Vagina (tissue), 2 donors: Measurements from ENCODE around the gene PRR15. TPM values are rescaled to one million over a fixed set of nuclear protein-coding genes. Genes with fewer than 3 reads are reported as not detected.

Source experiments
- DNase-seq, 2 donors: peaks; one replicate each; pipeline ENCODE4 v3.0.0-alpha.2; 2017; ENCODE audit errors: extremely low spot score in 2 of 2
- H3K27ac ChIP-seq: fragments of 200-600 bp; sonication (generic); one replicate; pipeline ENCODE4 v1.5.1; 2019
- H3K27me3 ChIP-seq: fragments of 200-600 bp; sonication (generic); one replicate; pipeline ENCODE4 v1.5.1; 2019
- H3K36me3 ChIP-seq, 2 donors: fragments of 200-600 bp; sonication (generic); one replicate each; pipeline ENCODE4 v1.5.1; 2017 to 2019
- H3K4me1 ChIP-seq: fragments of 200-600 bp; sonication (generic); one replicate; pipeline ENCODE4 v1.5.1; 2019
- H3K4me3 ChIP-seq, 2 donors: fragments of 200-600 bp; sonication (generic); 1 replicate in 1 of 2; 2 replicates in 1 of 2; pipeline ENCODE4 v1.5.1; 2016 to 2019
- H3K9me3 ChIP-seq: fragments of 200-600 bp; sonication (generic); one replicate; pipeline ENCODE4 v1.5.1; 2019
- CTCF ChIP-seq, 3 experiments: fragments of 450-650 bp in 2 of 3; fragments of 200-600 bp in 1 of 3; sonication (generic) in 1 of 3; IDR thresholded peaks; one replicate each; pipeline ENCODE4 v1.5.1; 2017 to 2019; ENCODE audit warnings: antibody characterized with exemption in 3 of 3, mild to moderate bottlenecking in 2 of 3, moderate library complexity in 2 of 3
- POLR2A ChIP-seq, 2 donors: fragments of 450-650 bp; IDR thresholded peaks; one replicate each; pipeline ENCODE4 v1.6.1; 2017; ENCODE audit warnings: antibody characterized with exemption in 2 of 2, mild to moderate bottlenecking in 2 of 2, moderate library complexity in 2 of 2
- POLR2AphosphoS5 ChIP-seq, 2 donors: sonication (generic); formaldehyde crosslinking; IDR thresholded peaks; one replicate each; pipeline ENCODE4 v1.9.0; 2017; ENCODE audit warnings: antibody characterized with exemption in 2 of 2, mild to moderate bottlenecking in 2 of 2, low read depth in 1 of 2; ENCODE audit not compliant: insufficient read depth in 1 of 2
- intact Hi-C: fragments of 100-400 bp; cut with DNase I; formaldehyde crosslinking; loops from one replicate; pipeline ENCODE4 v1.15.1; 2023
- total RNA-seq: library from RNA; depleted of rRNA; stranded (reverse); fragments of >200 nt; gene quantifications from one replicate; pipeline ENCODE4 v1.2.3, GENCODE V29; 2016

The PRR15 gene
- total RNA-seq, 1 donor from 2014 or later: not detected

DNA sequence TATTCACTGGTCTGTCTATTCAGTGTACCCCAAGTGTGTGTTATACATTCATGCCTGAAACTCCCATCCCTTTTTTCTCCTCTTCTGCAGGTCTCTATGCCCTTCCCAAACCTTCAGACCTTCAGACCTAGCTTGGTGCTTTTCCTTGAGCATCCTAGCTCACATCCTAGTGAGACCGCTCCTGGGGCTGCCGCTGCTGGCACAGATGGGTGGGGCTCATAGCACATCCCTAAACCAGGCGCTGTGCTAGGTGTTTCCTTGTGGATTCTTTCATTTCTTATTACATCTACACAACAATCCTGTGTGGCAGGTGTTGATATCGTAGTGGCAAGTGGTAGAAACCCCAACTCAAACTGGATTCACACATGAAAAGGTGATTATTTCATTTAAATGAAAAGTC is 43.2 kb downstream of the PRR15 start:
- no peaks in the 10 kb centered on the region for H3K36me3 ChIP-seq
- no peaks in the 10 kb centered on the region for H3K27me3 ChIP-seq
- peaks cover 30% of the 10 kb centered on the region for H3K4me1 ChIP-seq
- no peak overlapping the region for H3K4me3 ChIP-seq
- no peak for TF ChIP-seq POLR2A (IDR thresholded peaks at IDR 0.05)
- TF ChIP-seq CTCF (IDR thresholded peaks at IDR 0.05): no peak
- no peak for TF ChIP-seq POLR2AphosphoS5 (IDR thresholded peaks at IDR 0.05; ENCODE audit: insufficient read depth in 1 of 2, low read depth in 1 of 2)
- intact Hi-C loops: no loop called here
- no peak for DNase-seq
- H3K27ac ChIP-seq: peak overlapping the region; percentile 27
- H3K9me3 ChIP-seq: no peaks in the 10 kb centered on the region

DNA sequence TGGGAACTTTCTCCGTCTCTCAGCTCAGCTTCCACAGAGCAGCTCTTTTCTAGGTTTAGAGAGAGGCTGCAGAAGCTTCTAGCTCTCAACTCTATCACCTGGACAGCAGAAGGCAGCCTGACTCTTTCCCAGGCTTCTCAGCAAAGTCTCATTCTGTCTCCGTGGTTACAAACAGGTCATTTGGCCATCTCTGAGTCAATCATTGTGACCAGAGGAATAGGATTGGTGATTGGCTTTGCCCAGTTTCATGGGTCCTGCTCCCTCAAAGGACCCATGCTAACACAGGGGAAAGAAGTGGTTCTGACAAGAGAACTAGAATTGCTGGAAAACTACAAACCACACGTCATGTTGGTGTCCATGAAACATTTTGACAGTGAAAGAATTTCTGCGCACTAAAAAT is 43.6 kb downstream of the PRR15 start:
- intact Hi-C loops: no loop called here
- DNase-seq: no peak
- H3K4me3 ChIP-seq: no peak overlapping the region
- TF ChIP-seq POLR2A (IDR thresholded peaks at IDR 0.05): no peak
- no peak for TF ChIP-seq POLR2AphosphoS5 (IDR thresholded peaks at IDR 0.05; ENCODE audit: insufficient read depth in 1 of 2, low read depth in 1 of 2)
- TF ChIP-seq CTCF (IDR thresholded peaks at IDR 0.05): no peak
- no peak overlapping the region for H3K27ac ChIP-seq
- H3K27me3 ChIP-seq: no peaks in the 10 kb centered on the region
- no peaks in the 10 kb centered on the region for H3K36me3 ChIP-seq
- peaks cover 30% of the 10 kb centered on the region for H3K4me1 ChIP-seq
- H3K9me3 ChIP-seq: no peaks in the 10 kb centered on the region

DNA sequence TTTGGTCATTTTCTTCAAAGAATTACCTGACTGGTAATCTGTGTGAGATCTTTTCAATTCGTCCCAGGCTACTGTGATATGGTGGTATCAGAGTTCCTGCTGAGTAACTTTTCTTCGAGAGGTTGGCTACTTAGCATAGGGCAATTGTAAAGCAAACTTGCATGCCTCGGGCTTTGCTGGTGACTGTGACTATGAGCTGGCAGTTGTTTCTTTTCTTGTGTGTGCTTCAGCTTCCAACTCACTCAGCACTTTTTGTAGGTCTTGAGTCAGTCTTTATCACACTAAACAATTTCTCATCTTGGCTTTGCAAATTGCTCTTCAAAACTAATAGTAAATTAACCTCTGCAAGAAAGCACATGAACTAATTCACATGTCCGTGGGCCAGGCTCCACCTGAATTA is 44.3 kb downstream of the PRR15 start:
- no peaks in the 10 kb centered on the region for H3K36me3 ChIP-seq
- no peak for TF ChIP-seq POLR2AphosphoS5 (IDR thresholded peaks at IDR 0.05; ENCODE audit: insufficient read depth in 1 of 2, low read depth in 1 of 2)
- TF ChIP-seq CTCF (IDR thresholded peaks at IDR 0.05): no peak
- no peak for TF ChIP-seq POLR2A (IDR thresholded peaks at IDR 0.05)
- no peak overlapping the region for H3K4me3 ChIP-seq
- H3K9me3 ChIP-seq: no peaks in the 10 kb centered on the region
- no peak overlapping the region for H3K27ac ChIP-seq
- H3K27me3 ChIP-seq: no peaks in the 10 kb centered on the region
- H3K4me1 ChIP-seq: peaks cover 32% of the 10 kb centered on the region
- DNase-seq: no peak
- intact Hi-C loops: no loop called here

DNA sequence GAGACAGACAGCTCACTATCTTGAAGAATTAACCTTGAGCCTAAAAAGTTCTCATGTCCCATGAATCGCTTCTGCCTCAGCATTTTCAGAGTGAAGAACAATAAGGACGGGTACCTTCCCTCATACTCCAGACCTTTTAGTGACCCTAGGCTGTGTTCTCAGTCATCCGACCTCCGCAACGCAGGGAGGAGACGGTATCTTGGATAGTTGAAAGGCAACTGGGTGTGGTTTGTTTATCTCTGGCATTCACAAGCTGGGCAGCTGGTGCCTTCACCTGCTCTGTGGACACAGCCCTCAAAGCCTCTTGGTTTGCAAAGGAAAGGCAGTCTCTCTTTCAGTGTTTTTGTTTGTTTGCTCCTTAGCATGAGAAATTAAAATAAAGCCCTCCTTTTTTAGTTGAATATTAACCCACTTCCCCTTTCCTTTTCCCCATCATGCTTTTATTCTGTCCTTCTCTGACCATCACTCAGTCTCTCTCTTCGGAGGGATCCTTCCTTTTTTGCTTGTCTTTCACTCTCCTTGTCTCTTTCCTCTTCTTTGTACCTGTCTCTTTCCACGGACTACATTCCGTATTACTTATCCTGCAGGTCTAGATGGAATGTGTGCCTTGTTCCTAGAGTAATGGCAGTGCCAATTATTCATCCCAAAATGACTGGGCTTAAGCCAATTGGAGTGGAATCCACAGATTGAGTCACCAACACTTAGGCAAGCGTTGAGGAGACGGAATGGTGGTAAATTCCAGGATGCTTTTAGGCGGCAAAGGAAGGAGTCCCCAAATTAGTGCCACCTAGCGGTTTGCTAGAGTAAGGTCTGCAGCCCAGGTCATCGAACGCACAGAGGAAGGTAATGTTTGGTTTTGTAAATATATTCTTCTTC is 45.8 kb downstream of the PRR15 start:
- Histone ChIP-seq H3K4me1 (peaks cover 40% of the 10 kb centered on the region), H3K27ac (no peak overlapping the region), H3K4me3 (no peak overlapping the region), H3K36me3 (no peaks in the 10 kb centered on the region), H3K9me3 (no peaks in the 10 kb centered on the region), H3K27me3 (no peaks in the 10 kb centered on the region)
- DNase-seq: no peak
- no peak for TF ChIP-seq POLR2AphosphoS5 (IDR thresholded peaks at IDR 0.05; ENCODE audit: insufficient read depth in 1 of 2, low read depth in 1 of 2)
- TF ChIP-seq POLR2A (IDR thresholded peaks at IDR 0.05): no peak
- peak in 1 of 3 experiments; percentile 14 for TF ChIP-seq CTCF (IDR thresholded peaks at IDR 0.05)
- intact Hi-C loops: no loop called here

DNA sequence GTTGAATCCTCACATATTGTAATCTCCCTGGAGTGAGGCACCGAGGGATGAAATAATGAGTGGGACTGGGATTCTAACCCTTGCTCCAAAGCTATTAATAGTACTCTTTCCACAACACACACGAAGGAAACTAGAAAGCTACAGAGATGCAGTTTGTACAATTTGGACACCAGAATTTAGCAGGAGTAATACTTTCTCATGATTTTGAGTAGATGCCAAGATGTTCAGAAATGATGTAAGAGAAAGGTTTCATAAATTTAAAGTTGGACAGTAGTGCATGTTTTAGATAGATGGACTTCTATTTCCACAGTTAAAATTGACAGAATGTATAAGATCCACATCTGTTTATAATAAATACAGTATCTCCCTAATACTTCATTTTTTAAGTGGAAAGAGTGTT is 46.5 kb downstream of the PRR15 start:
- no peaks in the 10 kb centered on the region for H3K9me3 ChIP-seq
- no peaks in the 10 kb centered on the region for H3K27me3 ChIP-seq
- no peak overlapping the region for H3K27ac ChIP-seq
- DNase-seq: no peak
- H3K4me3 ChIP-seq: no peak overlapping the region
- TF ChIP-seq POLR2AphosphoS5 (IDR thresholded peaks at IDR 0.05; ENCODE audit: insufficient read depth in 1 of 2, low read depth in 1 of 2): no peak
- no peaks in the 10 kb centered on the region for H3K36me3 ChIP-seq
- peaks cover 40% of the 10 kb centered on the region for H3K4me1 ChIP-seq
- intact Hi-C loops: no loop called here
